NCI-H1694 (cell line): Measurements from ENCODE around the gene ID3.

ENCODE experiments used
- DNase-seq: peaks from one replicate; lab custom pipeline; 2025; lab: John Stamatoyannopoulos, UW

The ID3 gene

DNA sequence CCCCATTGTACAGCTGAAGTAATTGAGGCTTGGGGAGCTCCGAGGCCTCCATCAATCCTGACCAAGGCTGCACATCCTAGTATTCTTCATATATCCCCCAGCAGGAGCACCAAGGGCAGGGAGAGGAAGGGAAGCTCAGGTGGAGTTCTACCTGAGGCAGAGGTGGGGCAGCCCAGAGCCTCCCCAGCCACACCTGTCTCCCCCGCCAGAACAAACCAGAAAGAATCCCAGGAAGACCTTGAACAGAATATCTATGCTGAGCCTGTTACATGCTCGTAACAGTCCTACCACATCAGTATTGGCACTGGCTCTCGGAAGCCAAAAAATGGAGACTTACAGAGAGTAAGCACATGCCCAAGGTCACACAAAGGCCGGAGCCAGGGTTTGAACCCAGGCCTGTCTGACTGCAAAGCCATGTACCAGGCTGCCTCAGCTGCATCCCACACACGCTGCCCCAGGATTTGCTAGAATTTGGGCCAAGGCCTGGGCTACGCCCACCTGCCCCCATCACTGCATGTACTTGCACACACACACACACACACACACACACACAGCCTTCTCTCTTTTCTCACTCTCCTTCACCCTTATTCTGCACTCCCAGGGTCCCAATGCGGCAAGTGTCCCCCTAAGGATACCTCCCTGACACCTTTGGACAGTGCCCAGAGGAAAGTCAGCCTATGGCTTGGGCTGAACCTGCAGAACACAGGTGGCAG is 32.8 kb downstream of the ID3 start:
- no peak for DNase-seq

DNA sequence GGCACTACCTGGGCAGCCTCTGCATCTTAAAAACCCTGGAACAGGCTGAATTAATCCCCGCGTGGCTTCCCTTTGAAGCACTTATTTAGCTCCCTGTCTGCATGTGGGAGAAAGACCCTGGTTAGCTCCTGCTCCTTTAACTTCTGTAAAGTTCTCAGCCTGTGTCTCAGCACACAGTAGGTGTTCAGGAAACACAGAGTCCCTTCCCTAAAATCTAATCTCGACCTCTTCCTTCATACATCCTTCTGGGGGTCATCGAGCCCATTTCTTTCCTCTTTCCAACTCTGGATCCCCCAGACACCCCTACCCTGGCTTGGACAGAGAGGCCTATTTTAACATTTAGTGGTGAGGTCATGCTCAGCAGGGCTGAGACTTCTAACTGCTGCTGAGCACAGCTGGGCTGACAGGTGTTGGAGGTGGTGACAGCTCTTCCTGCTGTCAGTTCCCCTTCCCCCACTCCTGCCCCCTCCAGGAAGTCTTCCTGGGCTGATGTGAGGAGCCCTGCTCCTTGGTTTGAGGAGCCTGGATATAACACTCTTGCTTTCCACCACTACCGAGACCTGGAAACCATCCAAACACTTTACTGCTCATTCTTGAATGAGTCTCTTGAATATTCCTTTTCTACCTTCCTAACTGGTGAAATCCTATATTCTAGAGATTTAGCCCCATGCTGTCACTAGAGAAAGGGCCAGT is 33.6 kb downstream of the ID3 start:
- no peak for DNase-seq

- DNase-seq, result peak; percentile 19
Measured at GRCh38 chr1:23524716-23525401, 34.4 kb downstream of the ID3 start.

GRCh38 chr1:23524163-23524562 is 35.1 kb downstream of the ID3 start:
- no peak for DNase-seq

- no peak for DNase-seq
Measured at GRCh38 chr1:23522244-23522982, 36.9 kb downstream of the ID3 start.

GRCh38 chr1:23521588-23521987 is 37.7 kb downstream of the ID3 start:
- DNase-seq, result no peak

GRCh38 chr1:23517581-23517980 is 41.7 kb downstream of the ID3 start:
- DNase-seq, result no peak

GRCh38 chr1:23515905-23516304 is 43.4 kb downstream of the ID3 start:
- DNase-seq, result no peak

- DNase-seq, result no peak
Measured at GRCh38 chr1:23514111-23514679, 45.1 kb downstream of the ID3 start.

DNA sequence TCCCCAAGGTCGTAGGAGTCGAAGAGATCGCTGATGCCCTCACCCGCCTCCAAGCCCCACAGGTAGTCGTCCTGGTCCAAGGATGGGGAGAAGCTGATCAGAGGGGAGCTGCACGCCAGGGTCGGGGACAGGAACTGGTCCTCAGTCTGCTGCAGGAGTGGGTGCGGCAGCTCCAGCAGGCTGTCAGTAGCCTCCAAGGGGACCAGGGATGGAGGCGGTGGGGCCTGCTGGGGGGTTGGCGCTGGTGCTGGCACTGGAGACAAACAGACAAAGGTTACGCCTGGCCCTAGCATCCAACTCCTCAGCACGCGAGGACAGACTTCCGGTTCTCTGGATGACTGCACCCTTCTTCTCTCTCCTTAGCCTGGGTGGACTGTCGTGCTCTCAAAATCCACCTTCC is 49.4 kb downstream of the ID3 start:
- DNase-seq, result no peak
